HEK293T (cell line): ENCODE measurements around the gene GALNT2.

Experiments used
- BHLHE40 ChIP-seq: fragments of 450-650 bp; IDR thresholded peaks from 2 replicates; pipeline ENCODE4 v1.6.1; 2016; ENCODE audit warnings: mild to moderate bottlenecking, moderate library complexity, borderline replicate concordance
- ELF4 ChIP-seq: fragments of 450-650 bp; IDR thresholded peaks from 2 replicates; pipeline ENCODE4 v1.6.1; 2017; ENCODE audit warnings: antibody characterized with exemption
- FOXA1 ChIP-seq: fragments of 450-650 bp; IDR thresholded peaks from 2 replicates; pipeline ENCODE4 v1.6.1; 2016; ENCODE audit warnings: mild to moderate bottlenecking
- FOXK2 ChIP-seq: fragments of 450-650 bp; IDR thresholded peaks from 2 replicates; pipeline ENCODE4 v1.6.1; 2016; ENCODE audit warnings: mild to moderate bottlenecking
- FOXM1 ChIP-seq: fragments of 450-650 bp; IDR thresholded peaks from 2 replicates; pipeline ENCODE4 v1.6.1; 2017; ENCODE audit warnings: mild to moderate bottlenecking, borderline replicate concordance
- HDGF ChIP-seq: fragments of 450-650 bp; IDR thresholded peaks from 2 replicates; pipeline ENCODE4 v1.6.1; 2017; ENCODE audit warnings: antibody characterized with exemption, borderline replicate concordance
- L3MBTL2 ChIP-seq: fragments of 450-650 bp; conservative IDR thresholded peaks from 2 replicates; pipeline ENCODE4 v1.6.1; 2016; ENCODE audit warnings: mild to moderate bottlenecking
- SP1 ChIP-seq: fragments of 450-650 bp; IDR thresholded peaks from 2 replicates; pipeline ENCODE4 v1.6.1; 2017
- SUZ12 ChIP-seq: fragments of 450-650 bp; IDR thresholded peaks from 2 replicates; pipeline ENCODE4 v1.6.1; 2016; ENCODE audit warnings: mild to moderate bottlenecking
- TARDBP ChIP-seq: fragments of 450-650 bp; IDR thresholded peaks from 2 replicates; pipeline ENCODE4 v1.6.1; 2016
- ZNF384 ChIP-seq: fragments of 450-650 bp; IDR thresholded peaks from 2 replicates; pipeline ENCODE4 v1.6.1; 2016
- TF ChIP-seq, protein P1 (sequence below): fragments of 450-650 bp; IDR thresholded peaks from 2 replicates; pipeline ENCODE4 v1.6.1; 2016

DNA sequence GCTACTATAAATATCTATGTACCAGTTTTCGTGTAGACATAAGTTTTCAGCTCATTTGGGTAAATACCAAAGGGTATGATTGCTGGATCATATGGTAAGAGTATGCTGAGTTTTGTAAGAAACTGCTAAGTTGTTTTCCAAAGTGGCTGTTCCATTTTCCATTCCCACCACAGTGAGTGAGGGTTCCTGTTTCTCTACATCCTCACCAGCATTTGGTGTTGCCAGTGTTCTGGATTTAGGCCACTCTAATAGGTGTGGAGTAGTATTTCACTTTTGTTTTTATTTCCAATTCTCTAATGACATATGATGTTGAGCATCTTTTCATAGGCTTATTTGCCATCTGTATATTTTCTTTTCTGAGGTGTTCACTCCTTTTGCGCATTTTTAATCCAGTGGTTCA, 112.2 kb downstream of the GALNT2 start:
- TF ChIP-seq ZNF384 (no peak), FOXM1 (no peak), ELF4 (no peak), SUZ12 (no peak), TARDBP (no peak), HDGF (no peak), BHLHE40 (no peak), FOXK2 (no peak), FOXA1 (no peak), SP1 (no peak), L3MBTL2 (no peak)
- TF ChIP-seq, protein P1, sequence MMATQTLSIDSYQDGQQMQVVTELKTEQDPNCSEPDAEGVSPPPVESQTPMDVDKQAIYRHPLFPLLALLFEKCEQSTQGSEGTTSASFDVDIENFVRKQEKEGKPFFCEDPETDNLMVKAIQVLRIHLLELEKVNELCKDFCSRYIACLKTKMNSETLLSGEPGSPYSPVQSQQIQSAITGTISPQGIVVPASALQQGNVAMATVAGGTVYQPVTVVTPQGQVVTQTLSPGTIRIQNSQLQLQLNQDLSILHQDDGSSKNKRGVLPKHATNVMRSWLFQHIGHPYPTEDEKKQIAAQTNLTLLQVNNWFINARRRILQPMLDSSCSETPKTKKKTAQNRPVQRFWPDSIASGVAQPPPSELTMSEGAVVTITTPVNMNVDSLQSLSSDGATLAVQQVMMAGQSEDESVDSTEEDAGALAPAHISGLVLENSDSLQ: no peak
